H9 (cell line): ENCODE results near the gene EIF3B. TPM values are rescaled to one million over a fixed set of nuclear protein-coding genes. Genes with fewer than 3 reads are reported as not detected.
"Not testable (repeated sequence)": the region's sequence is repeated elsewhere in the genome, so short reads cannot be mapped to it uniquely, and the experiment has no call there.

Experiments
- DNase-seq: peaks from one replicate; pipeline ENCODE4 v3.0.0-alpha.2; 2017
- H2AFZ ChIP-seq: one replicate; pipeline ENCODE4 v1.6.1; 2013; ENCODE audit warnings: mild to moderate bottlenecking, low read length, control low read depth, moderate library complexity
- H2AK5ac ChIP-seq: 2 replicates; pipeline ENCODE4 v1.6.1; 2013; ENCODE audit warnings: low read length, control low read depth, mixed read lengths; ENCODE audit not compliant: insufficient read length
- H2BK120ac ChIP-seq: one replicate; pipeline ENCODE4 v1.6.1; 2013; ENCODE audit warnings: low read depth, mild to moderate bottlenecking, low read length, control low read depth, inconsistent platforms; ENCODE audit not compliant: poor library complexity, severe bottlenecking
- H2BK12ac ChIP-seq: 2 replicates; pipeline ENCODE4 v1.6.1; 2013; ENCODE audit warnings: low read length, control low read depth, mixed read lengths, low read depth; ENCODE audit not compliant: insufficient read length
- H2BK15ac ChIP-seq: 2 replicates; pipeline ENCODE4 v1.6.1; 2013; ENCODE audit warnings: low read depth, low read length, control low read depth
- H2BK20ac ChIP-seq: one replicate; pipeline ENCODE4 v1.6.1; 2013; ENCODE audit warnings: low read depth, mild to moderate bottlenecking, low read length, control low read depth, inconsistent platforms; ENCODE audit not compliant: poor library complexity, severe bottlenecking
- H2BK5ac ChIP-seq: 2 replicates; pipeline ENCODE4 v1.6.1; 2013; ENCODE audit warnings: low read length, control low read depth, mixed read lengths; ENCODE audit not compliant: insufficient read length
- H3K14ac ChIP-seq: 2 replicates; pipeline ENCODE4 v1.6.1; 2013; ENCODE audit warnings: low read length, control low read depth; ENCODE audit not compliant: insufficient read depth
- H3K18ac ChIP-seq: 2 replicates; pipeline ENCODE4 v1.6.1; 2013; ENCODE audit warnings: low read depth, mild to moderate bottlenecking, mixed read lengths, low read length, control low read depth; ENCODE audit not compliant: insufficient read length
- H3K23ac ChIP-seq: 2 replicates; pipeline ENCODE4 v1.6.1; 2013; ENCODE audit warnings: low read length, control low read depth, mixed read lengths, low read depth; ENCODE audit not compliant: insufficient read length
- H3K23me2 ChIP-seq: 2 replicates; pipeline ENCODE4 v1.6.1; 2013; ENCODE audit warnings: low read depth, mild to moderate bottlenecking, mixed read lengths, low read length, control low read depth; ENCODE audit not compliant: insufficient read length, poor library complexity, severe bottlenecking
- H3K27ac ChIP-seq: 2 replicates; pipeline ENCODE4 v1.5.1; 2013; ENCODE audit warnings: low read length, control low read depth, mixed read lengths, low read depth; ENCODE audit not compliant: insufficient read length
- H3K27me3 ChIP-seq: 2 replicates; pipeline ENCODE4 v1.6.1; 2013; ENCODE audit warnings: low read length, control low read depth, inconsistent platforms; ENCODE audit not compliant: insufficient read depth
- H3K4ac ChIP-seq: 2 replicates; pipeline ENCODE4 v1.6.1; 2013; ENCODE audit warnings: low read depth, mild to moderate bottlenecking, control low read depth, inconsistent platforms, low read length, moderate library complexity
- H3K4me1 ChIP-seq: 2 replicates; pipeline ENCODE4 v1.6.1; 2013; ENCODE audit warnings: low read length, control low read depth, inconsistent platforms; ENCODE audit not compliant: insufficient read depth
- H3K4me2 ChIP-seq: 2 replicates; pipeline ENCODE4 v1.6.1; 2013; ENCODE audit warnings: low read length, control low read depth, mixed read lengths; ENCODE audit not compliant: insufficient read length, insufficient read depth
- H3K56ac ChIP-seq: 2 replicates; pipeline ENCODE4 v1.6.1; 2013; ENCODE audit warnings: low read depth, mild to moderate bottlenecking, mixed read lengths, low read length, control low read depth; ENCODE audit not compliant: insufficient read length
- H3K79me1 ChIP-seq: 2 replicates; pipeline ENCODE4 v1.6.1; 2013; ENCODE audit warnings: low read depth, mild to moderate bottlenecking, moderate library complexity, low read length, control low read depth, inconsistent platforms; ENCODE audit not compliant: insufficient read depth, poor library complexity, severe bottlenecking
- H3K79me2 ChIP-seq: 2 replicates; pipeline ENCODE4 v1.6.1; 2013; ENCODE audit warnings: low read length, control low read depth, inconsistent platforms; ENCODE audit not compliant: insufficient read depth
- H3K9ac ChIP-seq: 2 replicates; pipeline ENCODE4 v1.6.1; 2013; ENCODE audit warnings: low read length, control low read depth, mixed read lengths; ENCODE audit not compliant: insufficient read length; ENCODE audit errors: extremely low read depth
- H3K9me3 ChIP-seq: one replicate; pipeline ENCODE4 v1.6.1; 2013; ENCODE audit warnings: low read depth, low read length, inconsistent platforms; ENCODE audit not compliant: control insufficient read depth
- H3T11ph ChIP-seq: one replicate; pipeline ENCODE4 v1.6.1; 2013; ENCODE audit warnings: mild to moderate bottlenecking, low read length, control low read depth, inconsistent platforms
- H4K20me1 ChIP-seq: one replicate; pipeline ENCODE4 v1.6.1; 2013; ENCODE audit not compliant: control insufficient read depth, insufficient read length, insufficient read depth
- H4K5ac ChIP-seq: 2 replicates; pipeline ENCODE4 v1.6.1; 2013; ENCODE audit warnings: low read depth, mild to moderate bottlenecking, mixed read lengths, low read length, control low read depth; ENCODE audit not compliant: insufficient read length
- H4K8ac ChIP-seq: replicated peaks from 2 replicates; pipeline ENCODE4 v1.6.1; 2013; ENCODE audit warnings: low read length, control low read depth, mixed read lengths, low read depth; ENCODE audit not compliant: insufficient read length
- H4K91ac ChIP-seq: 2 replicates; pipeline ENCODE4 v1.6.1; 2013; ENCODE audit warnings: low read depth, mild to moderate bottlenecking, moderate library complexity, mixed read lengths, low read length, control low read depth; ENCODE audit not compliant: insufficient read length
- H3K27ac Mint-ChIP-seq, 3 experiments: 2 replicates in 2 of 3; 3 replicates in 1 of 3; pipeline ENCODE4 v1.8.0; 2020 to 2021; ENCODE audit warnings: mixed read lengths in 3 of 3, mild to moderate bottlenecking in 1 of 3, moderate library complexity in 1 of 3
- H3K27me3 Mint-ChIP-seq: 2 replicates; pipeline ENCODE4 v1.8.0; 2021; ENCODE audit warnings: low read depth, mild to moderate bottlenecking, moderate library complexity, mixed read lengths
- H3K36me3 Mint-ChIP-seq, 3 experiments: 2 replicates in 2 of 3; 3 replicates in 1 of 3; pipeline ENCODE4 v1.8.0; 2020 to 2021; ENCODE audit warnings: low read depth in 3 of 3, mixed read lengths in 3 of 3; ENCODE audit not compliant: insufficient read depth in 1 of 3
- H3K4me1 Mint-ChIP-seq, 2 experiments: 2 replicates each; pipeline ENCODE4 v1.8.0; 2020; ENCODE audit warnings: mixed read lengths in 2 of 2
- H3K4me3 Mint-ChIP-seq, 2 experiments: 2 replicates in 1 of 2; 3 replicates in 1 of 2; pipeline ENCODE4 v1.8.0; 2020 to 2021; ENCODE audit warnings: mild to moderate bottlenecking in 2 of 2, mixed read lengths in 2 of 2, moderate library complexity in 1 of 2
- H3K9me3 Mint-ChIP-seq, 2 experiments: 2 replicates in 1 of 2; 3 replicates in 1 of 2; pipeline ENCODE4 v1.8.0; 2020; ENCODE audit warnings: mild to moderate bottlenecking in 2 of 2, mixed read lengths in 2 of 2, moderate library complexity in 1 of 2
- WGBS: extraction: QIAGEN DNeasy Blood & Tissue Kit; methylation state at CpG from one replicate; pipeline ENCODE4 v1.1.7; 2013; ENCODE audit warnings: missing lambda C conversion rate, low lambda C conversion rate, mixed read lengths; ENCODE audit not compliant: insufficient read length; ENCODE audit errors: extremely low coverage; 5-methylcytosine and 5-hydroxymethylcytosine counted together
- total RNA-seq: library from RNA; stranded (reverse); gene quantifications from 2 replicates; pipeline ENCODE4 v1.2.1, GENCODE V29; 2021

EIF3B gene
- total RNA-seq, 1 experiment from 2014 or later = 337 TPM

DNA sequence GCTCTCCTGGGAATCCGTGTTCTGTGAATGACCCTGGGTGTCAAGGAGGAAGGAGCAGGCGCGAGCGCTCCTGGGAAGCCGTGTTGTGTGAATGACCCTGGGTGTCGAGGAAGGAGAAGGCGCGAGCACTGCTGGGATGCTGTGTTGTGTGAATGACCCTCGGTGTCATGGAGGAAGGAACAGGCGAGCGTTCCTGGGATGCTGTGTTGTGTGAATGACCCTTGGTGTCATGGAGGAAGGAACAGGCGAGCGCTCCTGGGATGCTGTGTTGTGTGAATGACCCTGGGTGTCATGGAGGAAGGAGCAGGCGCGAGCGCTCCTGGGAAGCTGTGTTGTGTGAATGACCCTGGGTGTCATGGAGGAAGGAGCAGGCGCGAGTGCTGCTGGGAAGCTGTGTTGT, 23.5 kb downstream of the EIF3B start:
- not testable (repeated sequence) for H3K4me1 ChIP-seq, H2BK5ac ChIP-seq, H2BK12ac ChIP-seq, H3K9me3 Mint-ChIP-seq, H4K91ac ChIP-seq, H3K9ac ChIP-seq, H3K4me3 Mint-ChIP-seq, H3K79me1 ChIP-seq, H2BK15ac ChIP-seq, H3K14ac ChIP-seq, H2AK5ac ChIP-seq, H3K18ac ChIP-seq, H4K8ac ChIP-seq, H3K27me3 Mint-ChIP-seq, H3K9me3 ChIP-seq, H3K79me2 ChIP-seq, H3K4me1 Mint-ChIP-seq, H2AFZ ChIP-seq, DNase-seq, H3K4me2 ChIP-seq, H3K27ac ChIP-seq, H3K23me2 ChIP-seq, H3K27me3 ChIP-seq, H3K56ac ChIP-seq, H3T11ph ChIP-seq, H3K4ac ChIP-seq, H4K5ac ChIP-seq, H2BK20ac ChIP-seq, H2BK120ac ChIP-seq, H3K23ac ChIP-seq, H4K20me1 ChIP-seq
- Mint-ChIP-seq H3K36me3 (peaks cover 69 to 92% (median 86%) of the 10 kb centered on the region in 3 experiments), H3K27ac (peak overlapping the region in 1 of 3 experiments; percentile 33; a peak in 1 of 7 replicates)
- WGBS = no CpG with 5 or more reads among the region's 18 CpGs
